NB4 (cell line): Measurements from ENCODE around the gene SATB2.

Source experiments
- DNase-seq: peaks from one replicate; pipeline ENCODE4 v3.0.0; 2010; ENCODE audit warnings: low read depth
- H3K4me3 ChIP-seq: one replicate; pipeline ENCODE4 v1.5.1; 2011; ENCODE audit warnings: mild to moderate bottlenecking, low read depth, low read length, moderate library complexity
- MAX ChIP-seq: IDR thresholded peaks from 2 replicates; pipeline ENCODE4 v1.6.1; 2011; ENCODE audit warnings: low read depth, low read length
- MYC ChIP-seq: IDR thresholded peaks from 2 replicates; pipeline ENCODE4 v1.6.1; 2011; ENCODE audit warnings: low read depth, low read length
- POLR2A ChIP-seq: IDR thresholded peaks from 2 replicates; pipeline ENCODE4 v1.6.1; 2011; ENCODE audit warnings: mild to moderate bottlenecking; ENCODE audit not compliant: insufficient read length; ENCODE audit errors: extremely low read depth
- TF ChIP-seq, protein P1 (sequence below): IDR thresholded peaks from one replicate; pipeline ENCODE4 v1.5.1; 2012; ENCODE audit warnings: low read depth, low read length

SATB2 gene

GRCh38 chr2:199444749-199445148 is 13.0 kb downstream of the SATB2 start:
- DNase-seq: no peak
- H3K4me3 ChIP-seq: no peak overlapping the region
- no peak for TF ChIP-seq MAX
- TF ChIP-seq MYC: no peak
- TF ChIP-seq, protein P1, sequence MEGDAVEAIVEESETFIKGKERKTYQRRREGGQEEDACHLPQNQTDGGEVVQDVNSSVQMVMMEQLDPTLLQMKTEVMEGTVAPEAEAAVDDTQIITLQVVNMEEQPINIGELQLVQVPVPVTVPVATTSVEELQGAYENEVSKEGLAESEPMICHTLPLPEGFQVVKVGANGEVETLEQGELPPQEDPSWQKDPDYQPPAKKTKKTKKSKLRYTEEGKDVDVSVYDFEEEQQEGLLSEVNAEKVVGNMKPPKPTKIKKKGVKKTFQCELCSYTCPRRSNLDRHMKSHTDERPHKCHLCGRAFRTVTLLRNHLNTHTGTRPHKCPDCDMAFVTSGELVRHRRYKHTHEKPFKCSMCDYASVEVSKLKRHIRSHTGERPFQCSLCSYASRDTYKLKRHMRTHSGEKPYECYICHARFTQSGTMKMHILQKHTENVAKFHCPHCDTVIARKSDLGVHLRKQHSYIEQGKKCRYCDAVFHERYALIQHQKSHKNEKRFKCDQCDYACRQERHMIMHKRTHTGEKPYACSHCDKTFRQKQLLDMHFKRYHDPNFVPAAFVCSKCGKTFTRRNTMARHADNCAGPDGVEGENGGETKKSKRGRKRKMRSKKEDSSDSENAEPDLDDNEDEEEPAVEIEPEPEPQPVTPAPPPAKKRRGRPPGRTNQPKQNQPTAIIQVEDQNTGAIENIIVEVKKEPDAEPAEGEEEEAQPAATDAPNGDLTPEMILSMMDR: no peak
- no peak for TF ChIP-seq POLR2A

DNA sequence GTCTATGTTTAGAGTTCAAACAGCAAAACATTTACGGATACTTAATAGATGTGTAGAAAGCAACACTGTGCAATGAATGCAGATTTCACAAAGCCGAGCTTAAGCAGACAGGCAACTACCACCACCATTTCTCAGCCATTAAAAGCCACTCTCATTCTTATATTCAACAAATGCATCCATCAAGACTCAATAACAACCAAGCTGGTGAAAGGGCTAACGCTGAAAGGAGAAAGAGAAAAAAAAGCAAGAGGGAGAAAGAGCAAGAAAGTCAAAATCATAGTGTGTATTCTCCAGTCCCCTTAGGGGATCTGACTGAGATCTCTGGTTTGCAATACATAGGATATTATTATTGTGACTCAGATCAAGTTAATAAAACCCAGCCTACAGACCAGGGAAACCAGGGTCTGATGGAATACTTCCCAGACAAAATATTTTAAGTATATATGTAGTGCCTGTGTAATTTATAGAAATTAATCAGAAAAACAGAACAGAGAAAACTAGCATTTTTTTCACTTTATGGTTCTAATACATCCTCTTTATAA is 14.1 kb downstream of the SATB2 start:
- H3K4me3 ChIP-seq: no peak overlapping the region
- DNase-seq: no peak
- TF ChIP-seq MYC: no peak
- TF ChIP-seq, protein P1: no peak

DNA sequence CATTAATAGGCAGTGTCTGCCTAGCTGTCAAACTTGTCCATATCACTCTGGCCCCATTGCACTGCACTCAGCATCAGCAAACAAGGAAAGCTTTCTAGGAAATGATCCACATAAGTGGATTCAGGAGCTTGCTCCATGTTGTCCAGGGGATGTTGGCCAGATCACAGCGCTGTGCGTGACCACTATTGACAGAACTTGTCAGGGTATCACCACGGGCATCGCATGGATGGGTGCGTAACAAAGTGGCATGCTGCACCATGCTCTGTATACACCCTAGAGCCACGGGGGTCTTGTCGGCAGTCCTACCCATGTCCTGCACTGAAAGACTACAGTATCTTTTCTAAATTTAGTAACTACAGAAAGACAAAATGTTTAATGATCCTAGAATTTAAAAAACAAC is 15.6 kb downstream of the SATB2 start:
- no peak for TF ChIP-seq POLR2A
- TF ChIP-seq, protein P1: no peak
- TF ChIP-seq MAX: no peak
- TF ChIP-seq MYC: no peak
- DNase-seq: no peak
- H3K4me3 ChIP-seq: no peak overlapping the region

DNA sequence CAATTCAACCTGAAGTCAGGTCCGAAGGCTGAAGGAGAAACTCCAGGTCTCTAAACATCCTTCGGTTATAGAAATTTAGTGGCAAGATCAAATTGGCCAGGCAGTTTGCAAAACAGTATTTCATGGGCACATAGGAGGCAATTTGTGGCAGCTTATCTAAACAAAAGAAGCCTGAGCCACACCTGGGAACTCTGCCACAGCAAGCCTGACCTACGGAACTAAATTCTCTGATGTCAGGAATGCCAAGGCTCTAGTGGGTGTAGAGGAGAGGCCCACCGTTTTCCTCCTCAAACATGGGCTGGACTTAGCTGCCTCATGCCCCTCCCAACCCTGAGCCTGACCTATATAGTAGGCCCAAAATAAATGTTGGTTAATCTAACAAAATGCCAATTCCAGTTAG is 16.0 kb downstream of the SATB2 start:
- no peak overlapping the region for H3K4me3 ChIP-seq
- DNase-seq: no peak
- no peak for TF ChIP-seq MAX
- TF ChIP-seq, protein P1: no peak
- no peak for TF ChIP-seq MYC
- no peak for TF ChIP-seq POLR2A

DNA sequence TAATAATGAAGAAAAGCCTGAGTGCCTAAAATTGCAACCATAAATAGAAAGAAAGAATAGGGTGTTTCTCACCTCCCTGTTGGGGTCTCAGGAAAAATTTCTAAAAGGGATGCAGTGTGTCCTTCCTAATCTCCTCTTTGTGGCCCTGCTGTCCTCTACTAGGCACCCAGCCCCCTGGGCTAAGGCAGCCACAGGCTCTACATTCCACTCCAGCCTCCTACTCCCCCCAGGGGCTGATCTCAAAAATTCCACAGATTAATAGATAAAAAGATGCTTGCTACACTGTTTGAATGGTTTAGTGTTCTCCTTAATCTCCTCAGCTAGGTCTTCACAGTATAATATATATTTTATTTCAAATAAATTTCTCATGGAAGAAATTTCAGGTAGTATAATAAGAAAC is 17.6 kb downstream of the SATB2 start:
- no peak overlapping the region for H3K4me3 ChIP-seq
- TF ChIP-seq, protein P1: no peak
- TF ChIP-seq MAX (no peak), MYC (no peak), POLR2A (no peak)
- no peak for DNase-seq

GRCh38 chr2:199439542-199439941 is 18.2 kb downstream of the SATB2 start:
- no peak overlapping the region for H3K4me3 ChIP-seq
- no peak for DNase-seq
- TF ChIP-seq, protein P1: no peak
- no peak for TF ChIP-seq MYC
- TF ChIP-seq POLR2A: no peak
- no peak for TF ChIP-seq MAX
